Hepatocyte (in vitro differentiated cells): Measurements from ENCODE around the gene MEIS2.

ENCODE experiments used
- EZH2 ChIP-seq: fragments of 200-600 bp; sonication (generic); IDR thresholded peaks from 2 replicates; pipeline ENCODE4 v1.6.1; 2016; ENCODE audit warnings: antibody characterized with exemption, mild to moderate bottlenecking, borderline replicate concordance
- EZH2phosphoT487 ChIP-seq: fragments of 200-600 bp; sonication (generic); IDR thresholded peaks from one replicate; pipeline ENCODE4 v1.6.1; 2018; ENCODE audit warnings: antibody characterized with exemption, mild to moderate bottlenecking, low read depth, moderate library complexity; ENCODE audit not compliant: unreplicated experiment, severe bottlenecking
- TF ChIP-seq, protein P1 (sequence below): fragments of 200-600 bp; sonication (generic); IDR thresholded peaks from 2 replicates; pipeline ENCODE4 v1.5.1; 2016; ENCODE audit warnings: antibody characterized with exemption, mild to moderate bottlenecking; ENCODE audit not compliant: poor library complexity

DNA sequence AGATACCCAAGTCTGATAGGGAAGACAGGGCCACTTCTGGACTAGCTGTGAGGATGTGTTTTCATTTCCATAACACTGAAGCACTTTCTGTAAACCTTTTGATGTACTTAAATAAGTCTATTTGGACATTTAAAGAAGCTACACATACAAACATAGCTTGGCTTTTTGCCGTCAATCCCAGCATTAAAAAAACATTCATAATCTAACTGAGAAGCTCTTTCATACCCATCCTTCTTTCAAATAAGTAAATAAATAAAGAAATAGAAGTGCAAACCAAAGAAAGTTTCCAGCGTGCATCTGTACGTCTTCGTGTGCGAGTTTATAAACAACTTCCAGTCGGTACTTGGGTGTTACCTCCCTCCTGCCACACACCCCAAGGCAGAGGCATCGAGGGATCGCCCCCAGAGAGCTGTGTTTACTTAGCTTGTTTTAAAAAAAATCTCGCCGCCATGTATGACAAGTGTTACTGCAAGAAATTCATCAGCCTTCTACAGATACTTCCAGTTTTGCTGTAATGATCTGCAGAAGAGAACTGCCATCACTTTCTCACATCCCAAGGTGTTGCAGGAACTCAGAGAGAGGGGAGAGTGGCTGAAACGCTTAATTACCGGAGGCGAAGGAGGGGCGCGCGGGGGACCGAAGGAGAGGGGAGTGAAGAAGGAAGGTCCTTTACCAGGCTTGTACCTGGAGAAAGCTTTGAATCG lies 9.0 kb upstream of the MEIS2 start:
- TF ChIP-seq, protein P1, sequence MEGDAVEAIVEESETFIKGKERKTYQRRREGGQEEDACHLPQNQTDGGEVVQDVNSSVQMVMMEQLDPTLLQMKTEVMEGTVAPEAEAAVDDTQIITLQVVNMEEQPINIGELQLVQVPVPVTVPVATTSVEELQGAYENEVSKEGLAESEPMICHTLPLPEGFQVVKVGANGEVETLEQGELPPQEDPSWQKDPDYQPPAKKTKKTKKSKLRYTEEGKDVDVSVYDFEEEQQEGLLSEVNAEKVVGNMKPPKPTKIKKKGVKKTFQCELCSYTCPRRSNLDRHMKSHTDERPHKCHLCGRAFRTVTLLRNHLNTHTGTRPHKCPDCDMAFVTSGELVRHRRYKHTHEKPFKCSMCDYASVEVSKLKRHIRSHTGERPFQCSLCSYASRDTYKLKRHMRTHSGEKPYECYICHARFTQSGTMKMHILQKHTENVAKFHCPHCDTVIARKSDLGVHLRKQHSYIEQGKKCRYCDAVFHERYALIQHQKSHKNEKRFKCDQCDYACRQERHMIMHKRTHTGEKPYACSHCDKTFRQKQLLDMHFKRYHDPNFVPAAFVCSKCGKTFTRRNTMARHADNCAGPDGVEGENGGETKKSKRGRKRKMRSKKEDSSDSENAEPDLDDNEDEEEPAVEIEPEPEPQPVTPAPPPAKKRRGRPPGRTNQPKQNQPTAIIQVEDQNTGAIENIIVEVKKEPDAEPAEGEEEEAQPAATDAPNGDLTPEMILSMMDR, result no peak
- TF ChIP-seq EZH2phosphoT487 (peak; percentile 25), EZH2 (no peak)
